Panc1 (cell line): ENCODE results near the gene SPOUT1. TPM values are rescaled to one million over a fixed set of nuclear protein-coding genes. Genes with fewer than 3 reads are reported as not detected.
"Not testable (repeated sequence)": the region's sequence is repeated elsewhere in the genome, so short reads cannot be mapped to it uniquely, and the experiment has no call there.

Source experiments
- ATAC-seq: fragments of 200-7000 bp; cut with Tn5 transposase; 2 replicates; pipeline ENCODE4 v1.9.1; 2020; ENCODE audit warnings: mild to moderate bottlenecking, moderate library complexity
- BruUV-seq: library from RNA; stranded (reverse); fragments of 400-500 nt; replicated peaks from 2 replicates; lab custom pipeline; 2021; lab: Mats Ljungman, UMichigan
- CTCF ChIA-PET: fragments of 300-600 bp; sonication (Branson Sonifier 250); formaldehyde crosslinking; loops from one replicate; lab custom pipeline; 2022; ENCODE audit warnings: antibody characterized with exemption; lab: Charles Lee
- POLR2A ChIA-PET: fragments of 300-600 bp; sonication (Branson Sonifier 250); formaldehyde crosslinking; loops from one replicate; lab custom pipeline; 2022; ENCODE audit warnings: antibody characterized with exemption; lab: Charles Lee
- DNase-seq: peaks from one replicate; pipeline ENCODE4 v3.0.0-alpha.2; 2010; ENCODE audit warnings: low read depth, low spot score
- H3K27ac ChIP-seq: 2 replicates; pipeline ENCODE4 v1.5.1; 2011; ENCODE audit warnings: mild to moderate bottlenecking, low read length, inconsistent platforms
- H3K27me3 ChIP-seq: fragments of 200-500 bp; sonication (Bioruptor generic); 2 replicates; pipeline ENCODE4 v1.6.0; 2014; ENCODE audit warnings: low read length, inconsistent platforms; ENCODE audit not compliant: control insufficient read depth, insufficient read depth
- H3K36me3 ChIP-seq: fragments of 200-500 bp; sonication (Bioruptor generic); 2 replicates; pipeline ENCODE4 v1.5.1; 2014; ENCODE audit warnings: inconsistent platforms, mild to moderate bottlenecking, low read length, moderate library complexity; ENCODE audit not compliant: control insufficient read depth, insufficient read depth
- H3K4me1 ChIP-seq: 2 replicates; pipeline ENCODE4 v1.5.1; 2011; ENCODE audit warnings: inconsistent platforms, mild to moderate bottlenecking, low read length, moderate library complexity; ENCODE audit not compliant: control insufficient read depth, insufficient read depth
- H3K4me3 ChIP-seq, 2 experiments: 2 replicates each; pipeline ENCODE4 v1.5.1; 2011 to 2012; ENCODE audit warnings: low read depth in 2 of 2, low read length in 2 of 2, mild to moderate bottlenecking in 2 of 2, inconsistent platforms in 1 of 2, moderate library complexity in 1 of 2
- H3K9me3 ChIP-seq: fragments of 200-500 bp; sonication (Bioruptor generic); 2 replicates; pipeline ENCODE4 v1.5.1; 2014; ENCODE audit warnings: low read depth, mild to moderate bottlenecking, inconsistent platforms, low read length, moderate library complexity; ENCODE audit not compliant: control insufficient read depth, insufficient read depth
- POLR2AphosphoS5 ChIP-seq: IDR thresholded peaks from 2 replicates; pipeline ENCODE4 v1.6.1; 2012; ENCODE audit warnings: mild to moderate bottlenecking, low read depth, low read length, moderate library complexity
- SIN3A ChIP-seq: IDR thresholded peaks from 2 replicates; pipeline ENCODE4 v1.6.1; 2012; ENCODE audit warnings: low read depth, mild to moderate bottlenecking, low read length, moderate library complexity, borderline replicate concordance; ENCODE audit not compliant: insufficient read depth
- TCF7L2 ChIP-seq: IDR thresholded peaks from 2 replicates; pipeline ENCODE4 v1.6.1; 2011; ENCODE audit warnings: mild to moderate bottlenecking, low read depth, low read length, inconsistent platforms
- in situ Hi-C: cut with HindIII; loops from 2 replicates; pipeline ENCODE4 v1.10.0; 2016; ENCODE audit warnings: low sequenced_read_pairs, low pct_unique_long_range_greater_than_20kb
- intact Hi-C: fragments of 100-400 bp; cut with micrococcal nuclease; formaldehyde crosslinking; loops from one replicate; pipeline ENCODE4 v1.10.0; 2022; ENCODE audit not compliant: unreplicated experiment
- total RNA-seq: library from RNA; stranded (reverse); gene quantifications from one replicate; pipeline ENCODE4 v1.2.1, GENCODE V29; 2021; ENCODE audit not compliant: unreplicated experiment
- TF ChIP-seq, protein P1 (sequence below): fragments of 450-650 bp; IDR thresholded peaks from 2 replicates; pipeline ENCODE4 v1.5.1; 2017; ENCODE audit warnings: mild to moderate bottlenecking
- TF ChIP-seq, protein P2 (sequence below), 2 experiments: IDR thresholded peaks; 2 replicates each; pipeline ENCODE4 v1.6.1; 2011 to 2012; ENCODE audit warnings: low read depth in 2 of 2, control low read depth in 1 of 2, low read length in 1 of 2, mild to moderate bottlenecking in 1 of 2, moderate library complexity in 1 of 2; ENCODE audit not compliant: insufficient read depth in 1 of 2

Gene SPOUT1
- total RNA-seq, 1 experiment from 2014 or later, result 38.4 TPM

DNA sequence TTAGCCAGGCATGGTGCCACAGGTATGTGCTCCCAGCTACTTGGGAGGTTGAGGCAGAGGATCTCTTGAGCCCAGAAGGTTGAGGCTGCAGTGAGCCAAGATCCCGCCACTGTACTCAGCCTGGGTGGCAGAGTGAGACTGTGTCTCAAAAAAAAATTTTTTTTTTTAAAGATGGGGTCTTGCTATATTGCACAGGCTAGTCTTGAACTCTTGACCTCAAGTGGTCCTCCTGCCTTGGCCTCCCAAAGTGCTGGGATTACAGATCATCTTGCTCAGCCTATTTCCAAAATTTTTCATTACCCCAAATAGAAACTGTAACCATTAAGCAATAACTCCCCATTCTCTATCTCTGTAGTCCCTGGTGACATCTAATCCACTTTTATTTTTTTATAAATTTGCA, 46.9 kb downstream of the SPOUT1 start:
- no peak for TF ChIP-seq TCF7L2
- TF ChIP-seq POLR2AphosphoS5, result no peak
- TF ChIP-seq, protein P1, sequence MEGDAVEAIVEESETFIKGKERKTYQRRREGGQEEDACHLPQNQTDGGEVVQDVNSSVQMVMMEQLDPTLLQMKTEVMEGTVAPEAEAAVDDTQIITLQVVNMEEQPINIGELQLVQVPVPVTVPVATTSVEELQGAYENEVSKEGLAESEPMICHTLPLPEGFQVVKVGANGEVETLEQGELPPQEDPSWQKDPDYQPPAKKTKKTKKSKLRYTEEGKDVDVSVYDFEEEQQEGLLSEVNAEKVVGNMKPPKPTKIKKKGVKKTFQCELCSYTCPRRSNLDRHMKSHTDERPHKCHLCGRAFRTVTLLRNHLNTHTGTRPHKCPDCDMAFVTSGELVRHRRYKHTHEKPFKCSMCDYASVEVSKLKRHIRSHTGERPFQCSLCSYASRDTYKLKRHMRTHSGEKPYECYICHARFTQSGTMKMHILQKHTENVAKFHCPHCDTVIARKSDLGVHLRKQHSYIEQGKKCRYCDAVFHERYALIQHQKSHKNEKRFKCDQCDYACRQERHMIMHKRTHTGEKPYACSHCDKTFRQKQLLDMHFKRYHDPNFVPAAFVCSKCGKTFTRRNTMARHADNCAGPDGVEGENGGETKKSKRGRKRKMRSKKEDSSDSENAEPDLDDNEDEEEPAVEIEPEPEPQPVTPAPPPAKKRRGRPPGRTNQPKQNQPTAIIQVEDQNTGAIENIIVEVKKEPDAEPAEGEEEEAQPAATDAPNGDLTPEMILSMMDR, result no peak
- no TSS peak for BruUV-seq
- no peaks in the 10 kb centered on the region for H3K9me3 ChIP-seq
- peaks cover under 1% of the 10 kb centered on the region for H3K4me1 ChIP-seq
- in situ Hi-C loops (no loop called here), intact Hi-C loops (no loop called here)
- ATAC-seq (no peak), DNase-seq (no peak)
- no peaks in the 10 kb centered on the region; the same call in 1 of the 2 replicates for H3K36me3 ChIP-seq
- POLR2A ChIA-PET, result no interaction called here
- H3K4me3 ChIP-seq, result no peak overlapping the region
- no peak overlapping the region for H3K27ac ChIP-seq
- no peaks in the 10 kb centered on the region for H3K27me3 ChIP-seq
- CTCF ChIA-PET, result no interaction called here

DNA sequence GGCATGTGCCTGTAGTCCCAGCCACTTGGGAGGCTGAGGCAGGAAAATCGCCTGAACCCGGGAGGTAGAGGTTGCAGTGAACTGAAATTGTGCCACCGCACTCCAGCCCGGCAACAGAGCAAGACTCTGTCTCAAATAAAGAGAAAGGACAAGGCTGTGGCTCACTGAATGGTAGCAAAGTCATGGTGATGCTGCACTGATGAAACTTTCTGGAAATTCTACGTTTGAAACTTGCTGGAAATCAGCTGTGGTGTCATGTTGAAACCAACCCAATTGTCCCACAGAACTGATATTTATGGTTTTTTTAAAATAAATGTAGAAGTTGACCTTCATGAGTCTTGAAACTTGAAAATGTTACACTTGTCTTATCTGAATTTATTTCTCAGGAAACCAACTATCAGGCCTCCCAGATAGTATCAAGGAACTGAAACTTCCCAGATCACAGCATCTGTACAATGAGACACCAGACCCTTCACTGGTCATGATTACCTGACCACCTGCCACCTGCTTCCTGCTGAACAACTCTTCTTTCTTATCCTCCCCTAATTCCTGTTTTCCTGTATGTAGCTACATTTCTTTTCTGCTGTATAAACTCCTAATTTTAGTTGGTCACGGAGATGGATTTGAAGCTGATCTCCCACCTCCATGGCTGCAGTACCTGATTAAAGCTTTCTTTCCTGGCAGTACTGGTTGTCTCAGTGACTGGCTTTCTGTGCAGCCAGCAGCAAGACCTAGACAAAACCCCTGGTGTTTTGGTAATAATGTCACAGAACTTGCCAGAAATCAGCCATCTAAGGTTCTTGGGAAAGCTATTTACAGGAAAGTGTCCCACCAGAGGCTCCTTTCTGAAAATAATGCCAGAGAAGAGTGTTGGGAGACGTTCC, 48.2 kb downstream of the SPOUT1 start:
- no peaks in the 10 kb centered on the region for H3K9me3 ChIP-seq
- intact Hi-C loops (no loop called here), in situ Hi-C loops (no loop called here)
- ATAC-seq (no peak), DNase-seq (no peak)
- no peak overlapping the region for H3K27ac ChIP-seq
- no peak overlapping the region for H3K4me3 ChIP-seq
- TF ChIP-seq, protein P2, sequence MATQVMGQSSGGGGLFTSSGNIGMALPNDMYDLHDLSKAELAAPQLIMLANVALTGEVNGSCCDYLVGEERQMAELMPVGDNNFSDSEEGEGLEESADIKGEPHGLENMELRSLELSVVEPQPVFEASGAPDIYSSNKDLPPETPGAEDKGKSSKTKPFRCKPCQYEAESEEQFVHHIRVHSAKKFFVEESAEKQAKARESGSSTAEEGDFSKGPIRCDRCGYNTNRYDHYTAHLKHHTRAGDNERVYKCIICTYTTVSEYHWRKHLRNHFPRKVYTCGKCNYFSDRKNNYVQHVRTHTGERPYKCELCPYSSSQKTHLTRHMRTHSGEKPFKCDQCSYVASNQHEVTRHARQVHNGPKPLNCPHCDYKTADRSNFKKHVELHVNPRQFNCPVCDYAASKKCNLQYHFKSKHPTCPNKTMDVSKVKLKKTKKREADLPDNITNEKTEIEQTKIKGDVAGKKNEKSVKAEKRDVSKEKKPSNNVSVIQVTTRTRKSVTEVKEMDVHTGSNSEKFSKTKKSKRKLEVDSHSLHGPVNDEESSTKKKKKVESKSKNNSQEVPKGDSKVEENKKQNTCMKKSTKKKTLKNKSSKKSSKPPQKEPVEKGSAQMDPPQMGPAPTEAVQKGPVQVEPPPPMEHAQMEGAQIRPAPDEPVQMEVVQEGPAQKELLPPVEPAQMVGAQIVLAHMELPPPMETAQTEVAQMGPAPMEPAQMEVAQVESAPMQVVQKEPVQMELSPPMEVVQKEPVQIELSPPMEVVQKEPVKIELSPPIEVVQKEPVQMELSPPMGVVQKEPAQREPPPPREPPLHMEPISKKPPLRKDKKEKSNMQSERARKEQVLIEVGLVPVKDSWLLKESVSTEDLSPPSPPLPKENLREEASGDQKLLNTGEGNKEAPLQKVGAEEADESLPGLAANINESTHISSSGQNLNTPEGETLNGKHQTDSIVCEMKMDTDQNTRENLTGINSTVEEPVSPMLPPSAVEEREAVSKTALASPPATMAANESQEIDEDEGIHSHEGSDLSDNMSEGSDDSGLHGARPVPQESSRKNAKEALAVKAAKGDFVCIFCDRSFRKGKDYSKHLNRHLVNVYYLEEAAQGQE (IDR thresholded peaks at IDR 0.05; ENCODE audit: insufficient read depth in 1 of 2, low read depth in 2 of 2, low read length in 1 of 2), result no peak
- no peak for TF ChIP-seq TCF7L2
- no peak for TF ChIP-seq POLR2AphosphoS5
- TF ChIP-seq SIN3A, result no peak
- TF ChIP-seq, protein P1, result no peak
- ChIA-PET CTCF (no interaction called here), POLR2A (no interaction called here)
- H3K36me3 ChIP-seq, result no peaks in the 10 kb centered on the region
- H3K4me1 ChIP-seq, result no peaks in the 10 kb centered on the region
- BruUV-seq, result no TSS peak
- no peaks in the 10 kb centered on the region for H3K27me3 ChIP-seq

DNA sequence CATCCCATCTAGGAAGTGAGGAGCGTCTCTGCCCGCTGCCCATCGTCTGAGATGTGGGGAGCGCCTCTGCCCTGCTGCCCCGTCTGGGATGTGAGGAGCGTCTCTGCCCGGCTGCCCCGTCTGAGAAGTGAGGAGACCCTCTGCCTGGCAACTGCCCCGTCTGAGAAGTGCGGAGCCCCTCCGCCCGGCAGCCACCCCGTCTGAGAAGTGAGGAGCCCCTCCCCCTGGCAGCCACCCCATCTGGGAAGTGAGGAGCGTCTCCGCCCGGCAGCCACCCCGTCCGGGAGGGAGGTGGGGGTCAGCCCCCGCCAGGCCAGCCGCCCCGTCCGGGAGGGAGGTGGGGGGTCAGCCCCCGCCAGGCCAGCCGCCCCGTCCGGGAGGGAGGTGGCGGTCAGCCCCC, 49.5 kb downstream of the SPOUT1 start:
- ATAC-seq, intact Hi-C loops, H3K27me3 ChIP-seq, H3K4me1 ChIP-seq, BruUV-seq, H3K27ac ChIP-seq, H3K4me3 ChIP-seq, DNase-seq, H3K9me3 ChIP-seq, CTCF ChIA-PET, in situ Hi-C loops, H3K36me3 ChIP-seq, POLR2A ChIA-PET: not testable (repeated sequence)
